NOMO-1 (cell line): Measurements from ENCODE around the gene COX20.

Experiments used
- DNase-seq, 2 experiments: peaks; one replicate each; lab custom pipeline; 2025; ENCODE audit not compliant: unreplicated experiment in 2 of 2; lab: John Stamatoyannopoulos, UW

Gene COX20

DNA sequence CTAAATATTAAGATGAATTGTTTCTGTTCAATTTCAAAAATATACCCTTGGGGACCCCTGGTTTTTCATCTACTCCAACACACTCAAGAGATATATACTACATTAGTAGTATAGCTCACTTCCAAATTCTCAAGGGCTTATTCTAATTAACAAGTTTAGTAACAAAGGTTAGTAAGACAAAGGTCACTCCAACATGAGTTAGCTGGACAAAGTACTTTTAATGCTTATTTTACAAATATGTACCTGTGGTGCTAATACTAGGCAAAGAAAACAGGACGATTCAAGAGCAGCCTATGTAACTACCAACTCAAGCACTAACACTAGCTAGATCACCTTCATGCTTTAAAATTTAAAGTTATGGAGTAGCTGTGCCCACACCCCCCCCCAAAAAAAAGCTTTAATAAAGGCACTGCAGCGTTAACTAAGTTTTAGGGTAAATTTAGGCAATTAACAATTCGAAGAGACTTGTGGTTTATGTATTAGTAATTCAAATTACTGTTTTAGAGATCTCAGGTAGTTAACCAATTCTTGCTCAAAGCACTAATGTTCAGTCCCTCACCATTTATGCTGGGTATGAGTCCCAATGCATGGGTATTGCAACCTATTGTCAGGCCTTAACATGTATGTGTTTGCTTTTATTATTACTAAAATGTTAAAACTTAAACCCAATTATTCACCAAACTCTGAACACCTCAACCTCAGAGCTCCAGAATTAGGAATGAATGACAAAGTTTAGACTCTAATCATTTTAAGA, 14.8 kb downstream of the COX20 start:
- no peak for DNase-seq

DNA sequence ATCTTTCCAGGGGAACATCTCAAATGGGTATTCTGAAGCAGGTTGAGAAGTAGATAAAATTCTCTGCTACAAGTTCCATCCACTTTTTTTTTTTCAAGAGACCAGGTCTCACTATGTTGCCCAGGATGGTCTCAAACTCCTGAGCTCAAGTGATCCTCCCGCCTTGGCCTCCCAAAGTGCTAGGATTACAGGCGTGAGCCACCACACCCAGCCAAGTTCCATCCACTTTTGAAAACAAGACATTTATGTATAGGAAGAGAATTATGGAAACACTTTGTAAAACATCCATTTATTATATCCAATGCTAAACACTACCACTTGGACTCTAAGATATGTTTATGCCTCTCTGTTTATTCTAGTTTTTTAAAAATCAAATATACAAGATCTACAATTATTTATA, 15.4 kb downstream of the COX20 start:
- DNase-seq, result no peak

DNA sequence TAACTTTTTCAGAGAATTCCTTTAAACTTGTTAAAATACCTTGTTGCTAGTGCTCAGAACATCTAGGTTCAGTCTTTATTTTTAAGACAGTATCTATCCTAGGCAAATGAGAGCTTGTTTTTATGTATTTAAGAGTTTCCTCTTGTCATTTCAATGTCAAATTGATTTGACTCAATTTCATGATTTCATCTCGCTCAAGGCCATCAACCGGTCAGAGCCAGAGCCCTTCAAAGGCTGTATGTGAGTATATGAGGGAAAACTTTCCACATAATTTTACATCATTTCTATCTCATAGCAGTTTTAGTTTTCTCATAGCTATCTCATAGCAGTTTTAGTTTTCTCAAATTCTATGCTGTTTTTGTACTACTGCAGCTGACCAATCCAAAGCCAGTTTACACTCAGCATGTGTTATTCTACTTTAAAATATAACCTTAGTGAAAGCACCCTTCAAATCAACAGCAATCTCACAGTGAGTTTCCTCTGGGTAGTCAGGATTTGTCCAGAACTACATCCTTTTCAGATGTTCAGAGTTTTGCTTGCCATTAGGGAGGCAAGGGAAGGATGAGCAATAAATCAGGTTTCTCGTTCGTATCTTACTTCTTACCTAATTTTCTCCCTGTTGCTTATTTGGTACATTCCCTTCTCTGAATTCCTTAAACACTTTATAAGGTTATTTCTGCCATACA, 16.2 kb downstream of the COX20 start:
- DNase-seq, result no peak

DNA sequence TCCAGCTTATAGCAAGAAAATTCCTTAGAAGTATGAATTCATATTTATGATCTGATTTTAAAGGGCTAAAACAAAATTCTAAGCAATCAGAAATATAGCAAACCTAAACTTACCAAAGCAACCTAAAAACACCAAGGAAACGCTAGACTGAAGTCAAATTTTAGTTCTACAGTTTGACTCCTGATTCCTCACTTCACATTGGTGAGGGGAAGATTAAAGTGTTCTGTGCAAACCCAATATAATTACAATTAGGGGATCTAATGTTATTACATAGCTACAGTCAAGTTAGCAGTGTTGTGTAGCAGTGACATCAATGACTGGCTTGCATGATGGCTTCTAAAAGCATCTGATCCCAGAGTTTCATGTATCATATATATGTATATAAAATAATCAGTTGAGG, 17.2 kb downstream of the COX20 start:
- DNase-seq, result no peak

DNA sequence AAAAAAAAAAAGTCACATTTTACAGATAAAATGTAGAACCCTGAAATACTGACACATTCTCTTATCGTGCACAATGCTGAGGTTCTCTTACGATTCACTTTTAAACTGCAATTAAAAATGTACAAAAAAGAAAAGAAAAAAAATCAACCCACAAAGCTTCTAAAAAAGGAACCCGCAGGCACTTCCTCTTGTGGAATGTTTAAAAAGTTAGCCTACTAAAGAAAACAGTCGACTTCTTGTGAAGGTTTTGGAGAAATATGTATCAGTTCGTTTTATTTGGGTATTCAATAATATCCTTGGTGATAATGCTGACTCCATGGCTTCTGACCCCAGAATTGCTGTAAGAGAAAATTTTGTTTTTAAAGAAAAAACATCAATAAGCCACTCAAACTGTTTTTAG, 18.7 kb downstream of the COX20 start:
- peak in 1 of 2 experiments; percentile 49 for DNase-seq

DNA sequence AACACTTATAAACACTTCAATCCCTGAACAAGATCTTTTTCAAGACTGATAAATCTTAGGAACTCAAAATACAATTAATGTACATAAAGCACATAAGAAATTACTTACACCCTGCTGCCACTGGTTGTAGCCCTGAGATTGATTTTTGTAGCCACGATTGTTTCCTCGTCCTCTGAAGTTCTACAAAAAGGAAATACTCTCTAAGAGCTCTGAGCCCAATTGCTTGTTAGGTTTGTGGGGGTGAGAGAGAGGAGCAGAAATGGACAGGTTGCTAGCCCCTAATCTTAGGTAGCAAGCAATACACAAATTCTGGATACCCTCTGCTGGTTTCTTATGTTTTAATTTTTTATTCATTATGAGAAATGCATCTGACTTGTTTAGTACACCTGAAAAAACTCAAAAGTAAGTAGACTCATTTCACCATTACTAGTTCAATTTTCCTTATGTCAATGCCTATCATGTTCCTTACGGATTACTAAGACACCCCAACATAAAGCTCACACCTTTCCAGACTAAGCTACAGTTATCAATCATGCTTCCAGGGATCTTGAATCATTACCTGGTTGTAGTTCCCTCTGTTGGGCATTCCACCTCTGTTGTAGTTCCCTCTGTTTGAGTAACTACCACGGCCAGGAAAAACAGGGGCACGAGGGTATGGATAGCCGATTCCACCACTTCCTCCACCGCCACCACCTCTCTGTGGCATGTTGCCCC, 19.6 kb downstream of the COX20 start:
- no peak for DNase-seq

DNA sequence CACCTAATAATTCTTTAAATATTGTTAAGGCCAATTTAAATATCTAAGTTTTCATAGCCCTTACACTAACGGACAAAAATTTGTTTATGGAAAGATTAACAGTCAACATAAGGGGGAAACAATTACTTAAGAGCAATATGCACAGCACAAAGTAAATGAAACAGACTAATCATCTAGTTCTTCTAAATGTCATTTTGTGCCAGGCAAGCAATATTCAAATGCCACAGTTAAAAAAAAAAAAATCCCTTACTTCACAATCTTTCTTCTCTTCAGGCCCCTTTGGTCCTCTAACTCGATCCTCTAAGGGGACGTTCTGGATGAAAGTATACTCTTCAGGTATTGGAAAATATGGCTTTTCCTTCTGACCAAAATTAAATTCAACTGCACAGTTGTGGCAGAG, 22.3 kb downstream of the COX20 start:
- DNase-seq, result no peak

DNA sequence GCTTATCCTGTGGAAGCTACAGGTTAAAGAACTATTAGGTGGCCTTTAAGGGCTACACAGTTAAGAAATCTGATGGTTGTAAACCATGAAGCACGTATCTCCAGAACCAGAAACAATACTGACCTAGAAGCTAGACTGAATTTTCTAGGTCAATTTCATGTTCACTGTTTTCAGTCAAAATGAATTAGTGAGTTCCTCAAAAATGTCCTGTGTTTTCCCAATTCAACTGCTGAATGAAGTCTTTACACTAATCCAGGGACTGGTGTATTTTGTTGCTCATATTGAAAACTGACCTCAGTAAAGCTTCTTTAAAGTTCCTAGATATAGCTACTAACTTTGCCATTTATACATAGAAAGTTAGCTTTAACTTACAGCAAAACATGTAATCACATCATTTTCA, 22.9 kb downstream of the COX20 start:
- DNase-seq, result no peak

DNA sequence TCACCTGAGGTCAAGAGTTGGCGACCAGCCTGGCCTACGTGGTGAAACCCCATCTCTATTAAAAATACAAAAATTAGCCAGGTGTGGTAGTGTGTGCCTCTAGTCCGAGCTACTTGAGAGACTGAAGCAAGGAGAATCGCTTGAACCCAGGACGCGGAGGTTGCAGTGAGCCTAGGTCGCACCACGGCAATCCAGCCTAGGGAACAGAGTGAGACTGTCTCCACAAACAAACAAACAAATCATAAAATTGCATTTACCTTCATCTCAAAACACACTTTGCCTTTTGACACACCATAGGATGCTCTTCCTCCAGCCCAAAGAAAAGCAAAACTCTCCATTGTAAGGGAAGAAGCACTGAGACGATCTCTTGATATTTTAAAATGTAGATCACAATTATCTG, 24.6 kb downstream of the COX20 start:
- no peak for DNase-seq

DNA sequence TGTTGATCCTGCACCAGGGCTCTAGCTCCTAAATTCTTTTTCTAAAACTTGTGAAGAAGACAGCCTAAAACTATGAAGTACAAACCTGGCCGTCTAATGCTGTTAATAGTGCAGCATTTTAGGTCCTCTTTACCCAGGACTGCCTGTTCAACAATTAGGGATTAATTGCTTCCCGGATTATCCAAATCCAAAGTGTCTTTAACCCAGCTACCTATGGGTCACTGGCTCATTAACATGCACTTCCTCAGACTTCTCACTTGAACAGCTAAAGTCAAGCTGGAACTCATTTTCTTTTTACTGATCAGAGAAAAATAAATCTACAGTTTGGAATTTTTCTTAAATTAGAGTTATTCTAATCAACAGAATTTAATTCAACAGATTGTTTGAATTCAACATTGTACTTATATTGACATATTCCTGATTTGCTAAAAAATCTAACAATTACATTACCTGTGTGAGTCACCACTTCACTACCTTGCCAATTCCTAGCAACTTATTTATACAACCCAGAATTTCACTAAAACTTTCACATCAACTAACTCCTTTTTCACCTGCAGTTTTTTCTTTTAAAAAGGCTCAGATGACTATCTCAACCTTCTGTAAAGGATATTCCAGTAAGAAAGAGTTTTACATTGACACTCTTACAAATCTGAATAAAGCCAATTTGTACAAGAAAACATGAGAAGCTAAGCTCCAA, 25.6 kb downstream of the COX20 start:
- DNase-seq, result no peak

DNA sequence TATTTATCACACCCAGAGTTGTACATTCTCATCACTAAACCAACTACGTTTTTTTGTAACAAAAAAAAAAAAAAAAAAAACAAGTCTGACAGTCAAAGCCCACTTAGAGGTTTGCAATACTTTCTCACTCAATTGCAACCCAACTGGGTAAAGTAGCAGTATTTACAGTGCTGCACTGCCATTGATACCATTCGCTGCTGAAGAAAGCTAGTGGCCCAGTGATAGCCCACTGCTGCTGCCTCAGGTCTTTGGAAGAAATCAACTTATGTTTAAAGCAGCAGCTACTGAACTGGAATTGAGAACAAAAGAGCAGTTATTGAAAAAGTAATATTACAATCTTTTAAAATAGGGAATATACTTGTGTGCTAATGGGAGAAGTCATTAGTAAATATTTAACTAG, 26.2 kb downstream of the COX20 start:
- no peak for DNase-seq

DNA sequence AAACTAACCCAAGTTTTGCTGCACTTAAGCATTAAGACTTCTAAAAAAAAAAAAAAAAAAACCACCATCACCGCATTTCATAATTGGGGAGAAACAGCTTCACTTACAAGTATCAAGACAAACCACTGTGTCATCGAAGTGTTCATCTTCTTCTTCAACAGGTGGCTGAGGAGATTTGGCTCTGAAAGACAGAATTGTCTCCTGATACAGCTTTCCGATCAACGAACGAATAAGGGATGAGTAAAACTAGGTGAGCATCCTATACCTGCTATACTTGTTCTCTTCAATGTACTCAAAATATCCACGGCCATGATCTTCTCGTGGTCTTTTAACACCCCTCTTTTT, 26.9 kb downstream of the COX20 start:
- DNase-seq, result peak in 1 of 2 experiments; percentile 39

DNA sequence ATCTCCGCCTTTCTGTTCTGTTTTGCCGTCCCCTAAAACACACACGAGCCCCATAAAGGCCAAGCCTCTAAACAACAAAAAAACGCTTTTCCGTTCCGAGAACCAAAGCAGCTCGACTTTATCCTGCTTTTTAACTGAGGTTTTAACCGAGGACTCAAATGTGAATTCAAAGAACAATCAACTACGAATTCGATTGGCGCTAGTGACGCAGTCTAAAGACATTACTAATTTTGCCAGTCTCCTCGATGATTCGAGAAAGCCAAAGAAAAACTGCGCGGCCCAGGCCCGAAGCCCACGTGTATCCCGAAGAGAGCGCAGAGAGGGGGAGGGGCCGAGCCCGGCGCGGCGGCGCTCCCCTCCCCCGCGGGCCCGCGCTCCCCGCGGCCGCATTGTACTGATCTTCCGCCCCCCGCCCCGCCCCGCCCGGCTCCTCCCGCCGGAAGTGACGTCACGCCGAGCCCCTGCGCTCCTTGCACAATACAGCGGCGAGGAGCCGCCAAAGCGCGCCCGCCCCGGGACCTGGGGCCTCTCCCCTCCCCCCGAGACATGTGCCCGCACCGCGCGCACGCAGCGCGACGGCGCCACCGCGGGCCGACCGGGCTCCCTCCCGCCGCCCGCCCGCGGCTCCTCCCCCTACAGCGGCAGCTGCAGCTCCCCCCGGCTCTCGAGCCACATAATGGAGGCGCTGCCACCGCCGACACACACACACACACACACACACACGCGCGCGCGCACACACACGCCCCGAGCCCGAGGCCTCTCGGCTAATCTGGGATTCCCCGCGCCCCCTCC, 27.4 kb downstream of the COX20 start:
- peak; percentile 86 to 91 for DNase-seq

DNA sequence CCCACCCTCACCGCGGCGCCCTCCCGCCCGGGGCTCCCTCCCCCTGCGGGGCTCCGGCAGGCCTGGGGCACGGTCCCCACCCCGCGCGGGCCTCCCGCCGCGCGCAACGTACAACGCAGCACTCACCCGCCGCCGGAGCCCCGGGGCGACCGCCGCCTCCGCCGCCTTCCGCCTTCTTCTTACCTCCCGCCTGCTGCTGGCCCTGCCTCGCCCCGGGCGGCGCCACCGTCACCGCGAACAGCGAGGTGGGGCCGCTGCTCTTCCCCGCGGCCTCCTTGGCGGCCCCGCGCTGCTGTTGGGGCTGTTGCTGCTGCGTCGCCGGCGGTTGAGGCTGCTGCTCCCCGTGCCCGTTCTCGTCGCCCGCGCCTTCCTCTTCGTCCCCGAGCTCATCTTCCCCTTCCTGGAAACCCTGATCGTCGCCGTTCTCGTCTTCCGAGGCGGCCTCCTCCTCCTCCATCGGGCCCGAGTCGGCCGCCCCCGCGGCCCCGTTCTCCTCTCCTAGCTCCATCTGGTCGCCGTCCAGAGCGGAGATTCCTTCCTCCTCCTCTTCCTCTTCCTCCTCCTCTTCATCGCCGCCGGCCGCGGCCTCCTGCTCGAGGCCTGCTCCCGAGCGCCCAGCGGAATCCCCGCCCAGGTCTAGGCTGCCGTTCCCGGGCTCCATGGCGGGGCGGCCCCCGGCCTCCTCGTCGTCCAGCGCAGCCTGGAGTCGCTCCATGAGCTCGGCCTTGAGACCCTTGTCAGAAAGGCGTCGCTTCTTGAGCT, 28.2 kb downstream of the COX20 start:
- DNase-seq, result no peak

DNA sequence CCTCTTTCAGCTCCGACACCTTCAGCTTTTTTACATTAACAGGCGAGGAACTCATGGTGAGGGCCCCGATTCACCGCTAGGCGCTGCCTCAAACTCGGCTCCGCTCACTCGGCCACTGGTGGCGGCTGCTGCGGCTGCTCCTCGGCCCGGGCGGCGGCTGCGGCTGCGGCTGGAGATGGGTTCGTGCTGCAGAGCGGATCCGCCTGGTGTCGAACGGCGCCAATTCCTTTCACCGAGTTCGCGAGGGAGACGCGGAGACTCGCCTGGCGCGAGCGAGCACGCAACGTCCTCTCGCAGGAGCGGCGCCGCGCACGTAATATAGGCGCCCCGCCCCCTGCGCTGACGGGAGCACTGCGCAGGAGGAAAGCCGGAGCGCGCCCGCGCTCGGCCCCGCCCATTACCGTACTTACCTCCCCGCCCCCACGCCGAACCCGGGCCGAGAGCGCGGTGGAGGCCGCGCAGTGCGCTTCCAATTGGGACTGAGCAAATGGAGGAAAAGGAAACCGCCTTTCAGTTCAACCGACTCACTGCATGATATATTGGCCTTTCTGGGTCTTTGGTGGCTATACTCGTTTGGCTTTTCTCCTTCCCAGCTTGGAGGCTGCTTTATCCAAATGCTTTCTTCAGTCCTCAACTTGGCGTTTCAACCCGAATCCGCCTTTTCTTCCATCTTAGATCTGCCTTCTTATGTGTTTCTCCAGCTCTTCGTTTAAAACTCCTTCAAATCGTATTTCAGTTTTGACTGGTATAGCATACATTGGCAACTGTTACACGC, 29.0 kb downstream of the COX20 start, which contains the start of gene HNRNPU:
Gene HNRNPU, minus strand, starts transcription at position 291 of the 775 bp plus-strand sequence. Its CDS starts 236 bp downstream, at position 55.
- DNase-seq, result peak; percentile 94 to 98

DNA sequence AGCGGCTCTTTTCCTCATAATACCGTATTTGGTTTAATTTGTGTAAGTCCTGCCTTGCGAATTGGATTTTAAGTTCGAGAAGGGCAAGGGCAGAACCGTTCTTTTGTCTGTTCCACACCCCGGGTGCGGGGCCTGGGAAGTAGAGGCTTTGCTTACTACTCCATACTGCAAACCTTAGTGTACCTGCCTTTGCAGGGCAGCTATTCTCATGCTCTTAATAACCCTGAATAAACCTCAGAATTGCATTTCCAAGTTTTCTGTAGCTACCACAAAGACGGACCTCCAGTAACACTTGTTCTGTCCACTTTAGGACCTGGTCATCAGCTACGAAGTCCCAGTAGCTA, 29.5 kb downstream of the COX20 start:
- peak; percentile 47 to 64 for DNase-seq

DNA sequence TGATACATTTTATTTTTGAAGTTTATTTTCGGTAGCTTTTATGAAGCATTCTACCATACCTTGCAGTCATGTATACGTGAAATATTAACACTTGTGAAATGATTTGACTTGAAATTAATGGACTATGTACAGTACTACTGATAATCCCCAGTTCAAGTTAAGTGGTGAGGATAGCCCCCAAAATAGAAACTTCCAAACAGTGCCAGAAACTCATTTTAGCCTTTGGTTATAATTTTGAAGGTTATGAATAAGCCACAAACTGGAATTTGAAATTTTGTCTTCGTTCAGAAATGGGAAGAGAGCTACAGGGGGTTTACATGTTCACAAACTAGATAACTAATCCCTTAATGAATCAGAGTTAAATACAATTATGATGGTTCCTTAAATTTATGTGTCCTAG, 30.4 kb downstream of the COX20 start:
- no peak for DNase-seq

DNA sequence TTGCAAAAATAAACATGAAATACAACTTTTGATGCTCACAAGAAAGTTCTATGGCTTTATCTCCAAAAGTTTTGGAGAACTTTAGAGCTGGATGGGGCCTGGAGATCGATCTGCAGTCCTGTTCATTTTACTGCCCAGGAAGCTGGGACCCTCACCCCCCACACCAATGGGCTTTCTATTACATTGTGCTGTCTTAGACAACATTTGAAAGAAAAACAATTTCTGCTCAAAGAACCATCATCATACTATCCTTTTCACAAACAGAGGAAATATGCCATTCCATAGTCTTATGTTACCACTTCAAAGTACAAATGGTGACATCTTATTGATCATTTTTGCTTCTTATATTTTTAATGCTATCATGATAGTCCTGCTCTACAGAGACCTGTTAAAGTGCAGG, 30.9 kb downstream of the COX20 start:
- DNase-seq, result no peak
